Testis (tissue), 3 donors: Measurements from ENCODE around the gene AUTS2. TPM values are rescaled to one million over a fixed set of nuclear protein-coding genes. Genes with fewer than 3 reads are reported as not detected.

Experiments
- DNase-seq: peaks from one replicate; pipeline ENCODE4 v3.0.0-alpha.2; 2019
- H3K27ac ChIP-seq, 2 donors: fragments of 200-600 bp; sonication (generic); one replicate each; pipeline ENCODE4 v1.5.1; 2019
- H3K27me3 ChIP-seq: fragments of 200-600 bp; sonication (generic); one replicate; pipeline ENCODE4 v1.5.1; 2019
- H3K36me3 ChIP-seq: fragments of 200-600 bp; sonication (generic); one replicate; pipeline ENCODE4 v1.5.1; 2017; ENCODE audit warnings: low read depth; ENCODE audit errors: missing control alignments
- H3K4me1 ChIP-seq: fragments of 200-600 bp; sonication (generic); one replicate; pipeline ENCODE4 v1.5.1; 2019
- H3K4me3 ChIP-seq, 2 donors: fragments of 200-600 bp; sonication (generic); one replicate each; pipeline ENCODE4 v1.5.1; 2017 to 2019
- H3K9me3 ChIP-seq: fragments of 200-600 bp; sonication (generic); one replicate; pipeline ENCODE4 v1.5.1; 2017
- POLR2A ChIP-seq: fragments of 450-650 bp; IDR thresholded peaks from one replicate; pipeline ENCODE4 v1.6.1; 2017; ENCODE audit warnings: antibody characterized with exemption, mild to moderate bottlenecking, moderate library complexity
- WGBS, 2 donors: methylation state at CpG; one replicate each; pipeline ENCODE4 v1.1.5; 2018; 5-methylcytosine and 5-hydroxymethylcytosine counted together
- intact Hi-C: fragments of 100-400 bp; cut with DNase I; formaldehyde crosslinking; loops from one replicate; pipeline ENCODE4 v1.15.1; 2023; ENCODE audit warnings: low total_unique reads
- polyA plus RNA-seq: library from polyadenylated mRNA; stranded (reverse); fragments of 350-450 nt; fragmentation: Illumina TruSeq; extraction: RNeasy Lipid Tissue Mini Kit (QIAGEN cat#74804); gene quantifications from one replicate; pipeline ENCODE4 v1.2.3, GENCODE V29; 2014; ENCODE audit warnings: low read depth, low replicate concordance; ENCODE audit not compliant: insufficient read depth
- total RNA-seq, 2 donors: library from RNA; depleted of rRNA; stranded (reverse); fragments of >200 nt; gene quantifications; one replicate each; pipeline ENCODE4 v1.2.3, GENCODE V29; 2016
- TF ChIP-seq, protein P1 (sequence below), 3 experiments: fragments of 450-650 bp in 2 of 3; fragments of 200-600 bp in 1 of 3; sonication (generic) in 1 of 3; IDR thresholded peaks; one replicate each; pipeline ENCODE4 v1.5.1; 2016 to 2019; ENCODE audit warnings: antibody characterized with exemption in 3 of 3, mild to moderate bottlenecking in 2 of 3, moderate library complexity in 1 of 3

Gene AUTS2
- total and polyA plus RNA-seq, 3 donors from 2014 or later = 21.3 to 75.5 (median 56.1) TPM

DNA sequence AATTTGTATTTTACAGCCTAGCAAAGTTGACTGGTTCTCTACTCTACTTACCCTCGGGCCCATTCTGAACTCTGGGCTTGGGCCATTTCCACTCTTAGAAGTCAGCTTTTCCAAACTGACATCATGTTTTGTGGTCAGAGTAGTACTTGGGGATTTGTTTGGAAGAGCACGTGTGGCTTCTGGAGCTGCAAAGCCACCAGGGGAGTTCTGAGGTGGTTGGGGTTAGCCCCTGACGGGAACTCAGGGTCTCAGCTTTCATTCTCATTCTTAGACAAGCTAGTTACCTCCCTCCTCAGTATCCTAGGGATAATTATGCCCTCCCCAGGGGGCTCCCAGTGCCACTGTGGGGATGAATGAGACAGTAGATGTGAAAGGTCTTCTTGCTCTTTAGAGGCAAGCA, 886.0 kb downstream of the AUTS2 start:
- Histone ChIP-seq H3K27me3 (no peaks in the 10 kb centered on the region), H3K4me3 (no peak overlapping the region), H3K27ac (no peak overlapping the region), H3K36me3 (no peaks in the 10 kb centered on the region), H3K4me1 (no peaks in the 10 kb centered on the region), H3K9me3 (no peaks in the 10 kb centered on the region)
- no peak for DNase-seq
- 90 to 95% methylated on average over 3 of the region's 3 CpGs for WGBS, 2 donors
- intact Hi-C loops = no loop called here
- TF ChIP-seq POLR2A = no peak
- TF ChIP-seq, protein P1, sequence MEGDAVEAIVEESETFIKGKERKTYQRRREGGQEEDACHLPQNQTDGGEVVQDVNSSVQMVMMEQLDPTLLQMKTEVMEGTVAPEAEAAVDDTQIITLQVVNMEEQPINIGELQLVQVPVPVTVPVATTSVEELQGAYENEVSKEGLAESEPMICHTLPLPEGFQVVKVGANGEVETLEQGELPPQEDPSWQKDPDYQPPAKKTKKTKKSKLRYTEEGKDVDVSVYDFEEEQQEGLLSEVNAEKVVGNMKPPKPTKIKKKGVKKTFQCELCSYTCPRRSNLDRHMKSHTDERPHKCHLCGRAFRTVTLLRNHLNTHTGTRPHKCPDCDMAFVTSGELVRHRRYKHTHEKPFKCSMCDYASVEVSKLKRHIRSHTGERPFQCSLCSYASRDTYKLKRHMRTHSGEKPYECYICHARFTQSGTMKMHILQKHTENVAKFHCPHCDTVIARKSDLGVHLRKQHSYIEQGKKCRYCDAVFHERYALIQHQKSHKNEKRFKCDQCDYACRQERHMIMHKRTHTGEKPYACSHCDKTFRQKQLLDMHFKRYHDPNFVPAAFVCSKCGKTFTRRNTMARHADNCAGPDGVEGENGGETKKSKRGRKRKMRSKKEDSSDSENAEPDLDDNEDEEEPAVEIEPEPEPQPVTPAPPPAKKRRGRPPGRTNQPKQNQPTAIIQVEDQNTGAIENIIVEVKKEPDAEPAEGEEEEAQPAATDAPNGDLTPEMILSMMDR (IDR thresholded peaks at IDR 0.05) = no peak

DNA sequence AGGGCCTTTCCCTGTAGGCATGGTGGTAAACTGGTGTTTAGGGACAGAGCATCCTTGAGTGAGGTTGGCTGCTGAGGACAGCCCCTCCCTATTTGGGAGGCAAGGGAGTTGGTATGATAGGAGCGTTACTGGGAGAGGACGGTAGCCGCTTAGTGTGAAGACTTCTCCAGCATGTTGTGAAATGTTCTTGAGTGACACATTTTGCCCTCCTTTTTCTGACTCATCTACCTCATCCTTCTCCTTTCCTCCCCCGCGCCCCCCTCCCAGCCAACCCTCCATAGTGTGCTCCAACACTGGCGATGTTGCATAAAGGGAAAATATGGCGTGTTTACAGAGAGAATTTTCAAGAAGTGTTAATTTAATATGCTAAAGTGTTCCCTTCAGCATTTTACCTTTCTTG, 888.7 kb downstream of the AUTS2 start:
- Histone ChIP-seq H3K4me1 (no peaks in the 10 kb centered on the region), H3K27ac (no peak overlapping the region), H3K4me3 (no peak overlapping the region), H3K27me3 (no peaks in the 10 kb centered on the region), H3K36me3 (no peaks in the 10 kb centered on the region), H3K9me3 (no peaks in the 10 kb centered on the region)
- intact Hi-C loops = no loop called here
- TF ChIP-seq, protein P1 (IDR thresholded peaks at IDR 0.05) = no peak
- TF ChIP-seq POLR2A = no peak
- 93 to 99% methylated on average over 7 of the region's 7 CpGs for WGBS, 2 donors
- no peak for DNase-seq

DNA sequence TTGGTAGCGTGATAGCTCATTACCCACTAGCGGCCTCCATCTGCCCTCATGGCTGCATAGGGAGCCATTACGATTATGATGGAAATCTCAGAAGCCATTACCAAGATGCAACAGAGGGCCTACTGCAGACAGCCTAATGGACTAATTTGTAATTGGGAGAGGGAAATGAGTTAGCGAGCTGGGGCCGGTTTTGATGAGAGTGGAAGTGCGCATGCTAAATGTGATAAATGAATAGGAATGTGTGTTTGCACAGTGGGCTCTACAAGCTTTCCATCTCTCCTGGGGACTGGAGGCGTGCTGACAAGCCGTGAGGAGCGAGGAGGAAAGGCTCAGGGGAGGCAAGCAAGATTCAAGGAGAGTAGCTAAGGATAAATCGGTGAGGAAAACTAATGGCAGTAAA, 889.2 kb downstream of the AUTS2 start:
- 91 to 94% methylated on average over 10 of the region's 10 CpGs for WGBS, 2 donors
- Histone ChIP-seq H3K36me3 (no peaks in the 10 kb centered on the region), H3K4me3 (no peak overlapping the region), H3K27ac (no peak overlapping the region), H3K27me3 (no peaks in the 10 kb centered on the region), H3K9me3 (no peaks in the 10 kb centered on the region), H3K4me1 (no peaks in the 10 kb centered on the region)
- no peak for DNase-seq
- TF ChIP-seq, protein P1 (IDR thresholded peaks at IDR 0.05) = no peak
- TF ChIP-seq POLR2A = no peak
- intact Hi-C loops = no loop called here

DNA sequence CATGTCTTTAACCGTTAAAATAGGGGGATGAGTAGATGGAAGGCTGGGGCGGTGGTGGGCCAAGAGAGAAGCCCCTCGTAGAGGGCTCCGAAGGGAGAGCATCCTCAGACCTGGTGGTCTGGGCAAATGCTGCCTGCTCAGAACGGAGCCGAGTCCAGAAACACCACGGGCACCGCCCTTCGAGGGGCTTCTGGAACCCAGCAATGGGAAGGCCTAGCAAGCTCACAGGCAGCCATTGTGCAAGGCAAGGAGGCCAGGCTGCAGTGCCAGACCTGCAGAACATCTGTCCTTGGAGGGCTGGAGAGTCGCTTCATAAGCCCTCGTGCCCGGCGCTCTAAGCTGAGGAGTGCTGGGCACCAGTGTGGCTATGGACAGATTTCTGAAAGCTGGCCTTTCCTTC, 889.6 kb downstream of the AUTS2 start:
- Histone ChIP-seq H3K27me3 (no peaks in the 10 kb centered on the region), H3K4me3 (no peak overlapping the region), H3K9me3 (no peaks in the 10 kb centered on the region), H3K4me1 (no peaks in the 10 kb centered on the region), H3K36me3 (no peaks in the 10 kb centered on the region), H3K27ac (no peak overlapping the region)
- no peak for DNase-seq
- TF ChIP-seq POLR2A = no peak
- TF ChIP-seq, protein P1 (IDR thresholded peaks at IDR 0.05) = no peak
- intact Hi-C loops = no loop called here
- 98% methylated on average over 13 of the region's 13 CpGs for WGBS, 2 donors

DNA sequence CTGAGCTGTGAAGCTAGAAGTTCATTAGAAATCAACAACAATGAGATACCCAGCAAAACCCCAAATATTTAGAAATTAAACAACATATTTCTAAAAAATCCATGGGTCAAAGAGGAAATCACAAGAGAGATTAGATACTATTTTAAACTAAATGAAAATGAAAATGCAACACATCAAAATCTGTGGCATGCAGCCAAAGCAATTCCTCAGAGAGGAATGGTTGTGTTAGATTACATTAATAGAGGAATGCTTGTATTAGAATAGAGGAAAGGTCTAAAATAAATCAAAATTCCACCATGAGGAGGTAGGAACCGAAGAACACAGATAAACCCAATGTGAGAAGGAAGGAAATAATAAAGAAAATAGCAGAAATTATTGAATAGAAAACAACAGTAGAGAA, 891.5 kb downstream of the AUTS2 start:
- H3K27me3 ChIP-seq = no peaks in the 10 kb centered on the region
- 21 to 23% methylated on average over 1 of the region's 1 CpG for WGBS, 2 donors
- H3K4me3 ChIP-seq = no peak overlapping the region
- no peaks in the 10 kb centered on the region for H3K9me3 ChIP-seq
- no peaks in the 10 kb centered on the region for H3K36me3 ChIP-seq
- DNase-seq = peak; percentile 34
- H3K4me1 ChIP-seq = no peaks in the 10 kb centered on the region
- no peak for TF ChIP-seq POLR2A
- TF ChIP-seq, protein P1 (IDR thresholded peaks at IDR 0.05) = no peak
- intact Hi-C loops = no loop called here
- no peak overlapping the region for H3K27ac ChIP-seq
